ENCODE measurements around the gene IL1RAPL1.

The IL1RAPL1 gene

GRCh38 chrX:28802625-28803024 is 215.4 kb downstream of the IL1RAPL1 start:
- DNase-seq = no peak

- DNase-seq = no peak
These were observed 248.7 kb downstream of the IL1RAPL1 start for GRCh38 chrX:28835991-28836390.

GRCh38 chrX:28843817-28844216 is 256.6 kb downstream of the IL1RAPL1 start:
- DNase-seq = no peak

GRCh38 chrX:28847423-28847822 is 260.2 kb downstream of the IL1RAPL1 start:
- DNase-seq = no peak

GRCh38 chrX:28848707-28849106 is 261.5 kb downstream of the IL1RAPL1 start:
- no peak for DNase-seq

- DNase-seq = no peak
These were observed 263.7 kb downstream of the IL1RAPL1 start for GRCh38 chrX:28850955-28851354.

GRCh38 chrX:28851871-28852270 is 264.6 kb downstream of the IL1RAPL1 start:
- DNase-seq = no peak

GRCh38 chrX:28854637-28855036 is 267.4 kb downstream of the IL1RAPL1 start:
- no peak for DNase-seq

GRCh38 chrX:28876408-28876807 is 289.2 kb downstream of the IL1RAPL1 start:
- no peak for DNase-seq

- DNase-seq = no peak
These were observed 289.7 kb downstream of the IL1RAPL1 start for GRCh38 chrX:28876901-28877300.

GRCh38 chrX:28880136-28880535 is 292.9 kb downstream of the IL1RAPL1 start:
- DNase-seq = no peak

GRCh38 chrX:28884823-28885222 is 297.6 kb downstream of the IL1RAPL1 start:
- no peak for DNase-seq

GRCh38 chrX:28888416-28888815 is 301.2 kb downstream of the IL1RAPL1 start:
- DNase-seq = no peak

GRCh38 chrX:28889591-28890090 is 302.4 kb downstream of the IL1RAPL1 start:
- no peak for DNase-seq

GRCh38 chrX:28901637-28902036 is 314.4 kb downstream of the IL1RAPL1 start:
- no peak for DNase-seq

GRCh38 chrX:28910487-28910886 is 323.2 kb downstream of the IL1RAPL1 start:
- DNase-seq = no peak

- DNase-seq = no peak
These were observed 333.1 kb downstream of the IL1RAPL1 start for GRCh38 chrX:28920153-28920943.

GRCh38 chrX:28922106-28922505 is 334.9 kb downstream of the IL1RAPL1 start:
- no peak for DNase-seq

- no peak for DNase-seq
These were observed 359.6 kb downstream of the IL1RAPL1 start for GRCh38 chrX:28946846-28947245.

GRCh38 chrX:28960063-28960462 is 372.8 kb downstream of the IL1RAPL1 start:
- no peak for DNase-seq

GRCh38 chrX:28966331-28966730 is 379.1 kb downstream of the IL1RAPL1 start:
- DNase-seq = no peak

- no peak for DNase-seq
These were observed 381.9 kb downstream of the IL1RAPL1 start for GRCh38 chrX:28969126-28969525.

- DNase-seq = no peak
These were observed 392.6 kb downstream of the IL1RAPL1 start for GRCh38 chrX:28979877-28980276.

GRCh38 chrX:28981952-28982351 is 394.7 kb downstream of the IL1RAPL1 start:
- DNase-seq = no peak

- DNase-seq = no peak
These were observed 401.0 kb downstream of the IL1RAPL1 start for GRCh38 chrX:28988246-28988645.
